Measurements from ENCODE around the gene PIGBOS1. TPM values are rescaled to one million over a fixed set of nuclear protein-coding genes. Genes with fewer than 3 reads are reported as not detected.

The PIGBOS1 gene
- total and polyA plus RNA-seq, 9 of the 15 experiments (the other 6 are each of a cell fraction or from before 2014, with no cell fraction given), result 25.2 to 76.2 (median 46.0) TPM

- TF ChIP-seq, protein P1, sequence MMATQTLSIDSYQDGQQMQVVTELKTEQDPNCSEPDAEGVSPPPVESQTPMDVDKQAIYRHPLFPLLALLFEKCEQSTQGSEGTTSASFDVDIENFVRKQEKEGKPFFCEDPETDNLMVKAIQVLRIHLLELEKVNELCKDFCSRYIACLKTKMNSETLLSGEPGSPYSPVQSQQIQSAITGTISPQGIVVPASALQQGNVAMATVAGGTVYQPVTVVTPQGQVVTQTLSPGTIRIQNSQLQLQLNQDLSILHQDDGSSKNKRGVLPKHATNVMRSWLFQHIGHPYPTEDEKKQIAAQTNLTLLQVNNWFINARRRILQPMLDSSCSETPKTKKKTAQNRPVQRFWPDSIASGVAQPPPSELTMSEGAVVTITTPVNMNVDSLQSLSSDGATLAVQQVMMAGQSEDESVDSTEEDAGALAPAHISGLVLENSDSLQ (IDR thresholded peaks at IDR 0.05), result 0 out of 2 replicates have a peak, but pooled peaks have one; percentile 10
- no peak for TF ChIP-seq NR2C2 (CRISPR knock-in tag; IDR thresholded peaks at IDR 0.05)
- TF ChIP-seq NR2C2 (tag; IDR thresholded peaks at IDR 0.05), result peak; percentile 31; the same call in 1 of the 2 replicates
- peak; percentile 54 for TF ChIP-seq NR2C1 (IDR thresholded peaks at IDR 0.05)
- peak; percentile 60 for TF ChIP-seq NR2C1 (tag; IDR thresholded peaks at IDR 0.05)
- no peak for TF ChIP-seq ZFP30 (CRISPR knock-in tag; IDR thresholded peaks at IDR 0.05; ENCODE audit: borderline replicate concordance)
- no peak for TF ChIP-seq ZFX (CRISPR knock-in tag; IDR thresholded peaks at IDR 0.05)
- no peak for TF ChIP-seq NCOA1 (IDR thresholded peaks at IDR 0.05; ENCODE audit: low read depth)
- TF ChIP-seq MYBL2 (IDR thresholded peaks at IDR 0.05; ENCODE audit: low read depth), result no peak
- no peak for TF ChIP-seq MYBL2 (CRISPR knock-in tag; IDR thresholded peaks at IDR 0.05; ENCODE audit: borderline replicate concordance)
- TF ChIP-seq, protein P2, sequence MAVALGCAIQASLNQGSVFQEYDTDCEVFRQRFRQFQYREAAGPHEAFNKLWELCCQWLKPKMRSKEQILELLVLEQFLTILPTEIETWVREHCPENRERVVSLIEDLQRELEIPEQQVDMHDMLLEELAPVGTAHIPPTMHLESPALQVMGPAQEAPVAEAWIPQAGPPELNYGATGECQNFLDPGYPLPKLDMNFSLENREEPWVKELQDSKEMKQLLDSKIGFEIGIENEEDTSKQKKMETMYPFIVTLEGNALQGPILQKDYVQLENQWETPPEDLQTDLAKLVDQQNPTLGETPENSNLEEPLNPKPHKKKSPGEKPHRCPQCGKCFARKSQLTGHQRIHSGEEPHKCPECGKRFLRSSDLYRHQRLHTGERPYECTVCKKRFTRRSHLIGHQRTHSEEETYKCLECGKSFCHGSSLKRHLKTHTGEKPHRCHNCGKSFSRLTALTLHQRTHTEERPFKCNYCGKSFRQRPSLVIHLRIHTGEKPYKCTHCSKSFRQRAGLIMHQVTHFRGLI (CRISPR knock-in tag; IDR thresholded peaks at IDR 0.05), result no peak
- TF ChIP-seq AFF4 (CRISPR knock-in tag; IDR thresholded peaks at IDR 0.05), result no peak
Observed at GRCh38 chr15:55284426-55284825, 34.5 kb downstream of the PIGBOS1 start (continued).
